HepG2 (cell line): ENCODE data around the gene RAPGEFL1. TPM values are rescaled to one million over a fixed set of nuclear protein-coding genes. Genes with fewer than 3 reads are reported as not detected.

Experiments
- ARNT ChIP-seq: fragments of 450-650 bp; IDR thresholded peaks from 2 replicates; pipeline ENCODE4 v1.6.1; 2017
- CAMTA2 ChIP-seq: sonication (generic); formaldehyde crosslinking; IDR thresholded peaks from 2 replicates; pipeline ENCODE4 v1.4.0; 2020; ENCODE audit warnings: mild to moderate bottlenecking, missing genetic modification reagents, borderline replicate concordance
- CCAR2 ChIP-seq: fragments of 200-400 bp; formaldehyde crosslinking; optimal IDR thresholded peaks from 2 replicates; pipeline ENCODE3; 2018; ENCODE audit warnings: low read depth, mild to moderate bottlenecking, low read length, moderate library complexity
- ETV6 ChIP-seq: sonication (generic); formaldehyde crosslinking; conservative IDR thresholded peaks from 2 replicates; pipeline ENCODE4 v1.4.0; 2020; ENCODE audit warnings: missing genetic modification reagents
- HOXA5 ChIP-seq: sonication (generic); formaldehyde crosslinking; IDR thresholded peaks from 2 replicates; pipeline ENCODE4 v1.4.0; 2020; ENCODE audit warnings: missing genetic modification reagents
- PCBP1 ChIP-seq: fragments of 200-400 bp; formaldehyde crosslinking; IDR thresholded peaks from 2 replicates; pipeline ENCODE4 v1.6.1; 2017; ENCODE audit warnings: mild to moderate bottlenecking, low read depth, low read length, borderline replicate concordance
- TBP ChIP-seq: sonication (generic); formaldehyde crosslinking; IDR thresholded peaks from 2 replicates; pipeline ENCODE4 v1.5.0; 2020; ENCODE audit warnings: missing genetic modification reagents
- ZNF660 ChIP-seq: sonication (generic); formaldehyde crosslinking; IDR thresholded peaks from 2 replicates; pipeline ENCODE4 v1.5.1; 2020; ENCODE audit warnings: mild to moderate bottlenecking, low read depth, missing genetic modification reagents, borderline replicate concordance
- ZNF766 ChIP-seq: sonication (generic); formaldehyde crosslinking; IDR thresholded peaks from 2 replicates; pipeline ENCODE4 v1.5.0; 2020; ENCODE audit warnings: missing genetic modification reagents, borderline replicate concordance
- polyA plus RNA-seq, 8 experiments: library from polyadenylated mRNA; depleted of rRNA in 3 of 8; stranded (reverse) in 7 of 8; unstranded in 1 of 8; fragments of >200 nt; fragmentation: Illumina TruSeq in 4 of 8; extraction: Trizol in 4 of 8; gene quantifications; 2 replicates each; pipeline versions ENCODE4 v1.2.1 to v1.2.3, GENCODE V29; 2011 to 2016; ENCODE audit warnings: low read depth in 4 of 8, missing spikeins in 1 of 8, mixed read lengths in 1 of 8; ENCODE audit not compliant: insufficient read depth in 1 of 8
- total RNA-seq, 5 experiments: library from RNA; depleted of rRNA; stranded (reverse); fragments of >200 nt; fragmentation: Illumina TruSeq; extraction: Trizol; gene quantifications; 2 replicates each; pipeline ENCODE4 v1.2.3, GENCODE V29; 2016; ENCODE audit warnings: low read depth in 1 of 5
- TF ChIP-seq, protein P1 (sequence below): sonication (generic); formaldehyde crosslinking; IDR thresholded peaks from 2 replicates; pipeline ENCODE4 v1.5.1; 2020; ENCODE audit warnings: mild to moderate bottlenecking, missing genetic modification reagents, moderate library complexity
- TF ChIP-seq, protein P2 (sequence below): sonication (generic); formaldehyde crosslinking; IDR thresholded peaks from 2 replicates; pipeline ENCODE4 v1.5.0; 2020; ENCODE audit warnings: mild to moderate bottlenecking, missing genetic modification reagents, borderline replicate concordance
- TF ChIP-seq, protein P3 (sequence below): sonication (generic); formaldehyde crosslinking; IDR thresholded peaks from 2 replicates; pipeline ENCODE4 v1.5.0; 2020; ENCODE audit warnings: mild to moderate bottlenecking, missing genetic modification reagents, borderline replicate concordance

RAPGEFL1 gene
- total and polyA plus RNA-seq, 2 of the 13 experiments (the other 11 are each of a cell fraction or from before 2014, with no cell fraction given), result 4.5 to 7.8 TPM

DNA sequence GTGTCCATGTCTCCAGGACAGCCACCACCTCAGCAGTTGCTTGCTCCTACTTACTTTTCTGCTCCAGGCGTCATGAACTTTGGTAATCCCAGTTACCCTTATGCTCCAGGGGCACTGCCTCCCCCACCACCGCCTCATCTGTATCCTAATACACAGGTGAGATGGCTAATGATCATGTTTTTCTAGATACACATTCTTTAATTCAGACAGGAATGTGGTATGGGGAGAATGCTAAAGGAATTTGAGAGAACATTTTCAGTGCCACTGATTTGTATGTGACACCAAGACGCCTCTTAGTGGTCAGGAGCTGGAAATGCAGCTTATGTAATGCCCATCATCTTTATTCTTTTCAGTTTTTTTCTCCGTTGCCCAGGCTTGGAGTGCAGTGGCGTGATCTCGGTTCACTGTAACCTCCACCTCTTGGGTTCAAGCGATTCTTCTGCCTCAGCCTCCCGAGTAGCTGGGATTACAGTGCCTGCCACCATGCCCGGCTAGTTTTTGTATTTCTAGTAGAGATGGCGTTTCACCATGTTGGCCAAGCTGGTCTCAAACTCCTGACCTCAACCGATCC, 8.9 kb upstream of the RAPGEFL1 start (continued):
- TF ChIP-seq, protein P1, sequence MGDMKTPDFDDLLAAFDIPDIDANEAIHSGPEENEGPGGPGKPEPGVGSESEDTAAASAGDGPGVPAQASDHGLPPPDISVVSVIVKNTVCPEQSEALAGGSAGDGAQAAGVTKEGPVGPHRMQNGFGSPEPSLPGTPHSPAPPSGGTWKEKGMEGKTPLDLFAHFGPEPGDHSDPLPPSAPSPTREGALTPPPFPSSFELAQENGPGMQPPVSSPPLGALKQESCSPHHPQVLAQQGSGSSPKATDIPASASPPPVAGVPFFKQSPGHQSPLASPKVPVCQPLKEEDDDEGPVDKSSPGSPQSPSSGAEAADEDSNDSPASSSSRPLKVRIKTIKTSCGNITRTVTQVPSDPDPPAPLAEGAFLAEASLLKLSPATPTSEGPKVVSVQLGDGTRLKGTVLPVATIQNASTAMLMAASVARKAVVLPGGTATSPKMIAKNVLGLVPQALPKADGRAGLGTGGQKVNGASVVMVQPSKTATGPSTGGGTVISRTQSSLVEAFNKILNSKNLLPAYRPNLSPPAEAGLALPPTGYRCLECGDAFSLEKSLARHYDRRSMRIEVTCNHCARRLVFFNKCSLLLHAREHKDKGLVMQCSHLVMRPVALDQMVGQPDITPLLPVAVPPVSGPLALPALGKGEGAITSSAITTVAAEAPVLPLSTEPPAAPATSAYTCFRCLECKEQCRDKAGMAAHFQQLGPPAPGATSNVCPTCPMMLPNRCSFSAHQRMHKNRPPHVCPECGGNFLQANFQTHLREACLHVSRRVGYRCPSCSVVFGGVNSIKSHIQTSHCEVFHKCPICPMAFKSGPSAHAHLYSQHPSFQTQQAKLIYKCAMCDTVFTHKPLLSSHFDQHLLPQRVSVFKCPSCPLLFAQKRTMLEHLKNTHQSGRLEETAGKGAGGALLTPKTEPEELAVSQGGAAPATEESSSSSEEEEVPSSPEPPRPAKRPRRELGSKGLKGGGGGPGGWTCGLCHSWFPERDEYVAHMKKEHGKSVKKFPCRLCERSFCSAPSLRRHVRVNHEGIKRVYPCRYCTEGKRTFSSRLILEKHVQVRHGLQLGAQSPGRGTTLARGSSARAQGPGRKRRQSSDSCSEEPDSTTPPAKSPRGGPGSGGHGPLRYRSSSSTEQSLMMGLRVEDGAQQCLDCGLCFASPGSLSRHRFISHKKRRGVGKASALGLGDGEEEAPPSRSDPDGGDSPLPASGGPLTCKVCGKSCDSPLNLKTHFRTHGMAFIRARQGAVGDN (CRISPR knock-in tag), result peak; percentile 44
- TF ChIP-seq ARNT (no peak), CCAR2 (no peak), PCBP1 (no peak), ZNF660 (no peak), CAMTA2 (CRISPR knock-in tag) (no peak), ETV6 (CRISPR knock-in tag) (no peak), ZNF766 (CRISPR knock-in tag) (no peak), TBP (CRISPR knock-in tag) (no peak), HOXA5 (CRISPR knock-in tag) (no peak)
- TF ChIP-seq, protein P2, sequence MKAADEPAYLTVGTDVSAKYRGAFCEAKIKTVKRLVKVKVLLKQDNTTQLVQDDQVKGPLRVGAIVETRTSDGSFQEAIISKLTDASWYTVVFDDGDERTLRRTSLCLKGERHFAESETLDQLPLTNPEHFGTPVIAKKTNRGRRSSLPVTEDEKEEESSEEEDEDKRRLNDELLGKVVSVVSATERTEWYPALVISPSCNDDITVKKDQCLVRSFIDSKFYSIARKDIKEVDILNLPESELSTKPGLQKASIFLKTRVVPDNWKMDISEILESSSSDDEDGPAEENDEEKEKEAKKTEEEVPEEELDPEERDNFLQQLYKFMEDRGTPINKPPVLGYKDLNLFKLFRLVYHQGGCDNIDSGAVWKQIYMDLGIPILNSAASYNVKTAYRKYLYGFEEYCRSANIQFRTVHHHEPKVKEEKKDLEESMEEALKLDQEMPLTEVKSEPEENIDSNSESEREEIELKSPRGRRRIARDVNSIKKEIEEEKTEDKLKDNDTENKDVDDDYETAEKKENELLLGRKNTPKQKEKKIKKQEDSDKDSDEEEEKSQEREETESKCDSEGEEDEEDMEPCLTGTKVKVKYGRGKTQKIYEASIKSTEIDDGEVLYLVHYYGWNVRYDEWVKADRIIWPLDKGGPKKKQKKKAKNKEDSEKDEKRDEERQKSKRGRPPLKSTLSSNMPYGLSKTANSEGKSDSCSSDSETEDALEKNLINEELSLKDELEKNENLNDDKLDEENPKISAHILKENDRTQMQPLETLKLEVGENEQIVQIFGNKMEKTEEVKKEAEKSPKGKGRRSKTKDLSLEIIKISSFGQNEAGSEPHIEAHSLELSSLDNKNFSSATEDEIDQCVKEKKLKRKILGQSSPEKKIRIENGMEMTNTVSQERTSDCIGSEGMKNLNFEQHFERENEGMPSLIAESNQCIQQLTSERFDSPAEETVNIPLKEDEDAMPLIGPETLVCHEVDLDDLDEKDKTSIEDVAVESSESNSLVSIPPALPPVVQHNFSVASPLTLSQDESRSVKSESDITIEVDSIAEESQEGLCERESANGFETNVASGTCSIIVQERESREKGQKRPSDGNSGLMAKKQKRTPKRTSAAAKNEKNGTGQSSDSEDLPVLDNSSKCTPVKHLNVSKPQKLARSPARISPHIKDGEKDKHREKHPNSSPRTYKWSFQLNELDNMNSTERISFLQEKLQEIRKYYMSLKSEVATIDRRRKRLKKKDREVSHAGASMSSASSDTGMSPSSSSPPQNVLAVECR (CRISPR knock-in tag), result peak; percentile 29; the same call in 1 of the 2 replicates
- TF ChIP-seq, protein P3, sequence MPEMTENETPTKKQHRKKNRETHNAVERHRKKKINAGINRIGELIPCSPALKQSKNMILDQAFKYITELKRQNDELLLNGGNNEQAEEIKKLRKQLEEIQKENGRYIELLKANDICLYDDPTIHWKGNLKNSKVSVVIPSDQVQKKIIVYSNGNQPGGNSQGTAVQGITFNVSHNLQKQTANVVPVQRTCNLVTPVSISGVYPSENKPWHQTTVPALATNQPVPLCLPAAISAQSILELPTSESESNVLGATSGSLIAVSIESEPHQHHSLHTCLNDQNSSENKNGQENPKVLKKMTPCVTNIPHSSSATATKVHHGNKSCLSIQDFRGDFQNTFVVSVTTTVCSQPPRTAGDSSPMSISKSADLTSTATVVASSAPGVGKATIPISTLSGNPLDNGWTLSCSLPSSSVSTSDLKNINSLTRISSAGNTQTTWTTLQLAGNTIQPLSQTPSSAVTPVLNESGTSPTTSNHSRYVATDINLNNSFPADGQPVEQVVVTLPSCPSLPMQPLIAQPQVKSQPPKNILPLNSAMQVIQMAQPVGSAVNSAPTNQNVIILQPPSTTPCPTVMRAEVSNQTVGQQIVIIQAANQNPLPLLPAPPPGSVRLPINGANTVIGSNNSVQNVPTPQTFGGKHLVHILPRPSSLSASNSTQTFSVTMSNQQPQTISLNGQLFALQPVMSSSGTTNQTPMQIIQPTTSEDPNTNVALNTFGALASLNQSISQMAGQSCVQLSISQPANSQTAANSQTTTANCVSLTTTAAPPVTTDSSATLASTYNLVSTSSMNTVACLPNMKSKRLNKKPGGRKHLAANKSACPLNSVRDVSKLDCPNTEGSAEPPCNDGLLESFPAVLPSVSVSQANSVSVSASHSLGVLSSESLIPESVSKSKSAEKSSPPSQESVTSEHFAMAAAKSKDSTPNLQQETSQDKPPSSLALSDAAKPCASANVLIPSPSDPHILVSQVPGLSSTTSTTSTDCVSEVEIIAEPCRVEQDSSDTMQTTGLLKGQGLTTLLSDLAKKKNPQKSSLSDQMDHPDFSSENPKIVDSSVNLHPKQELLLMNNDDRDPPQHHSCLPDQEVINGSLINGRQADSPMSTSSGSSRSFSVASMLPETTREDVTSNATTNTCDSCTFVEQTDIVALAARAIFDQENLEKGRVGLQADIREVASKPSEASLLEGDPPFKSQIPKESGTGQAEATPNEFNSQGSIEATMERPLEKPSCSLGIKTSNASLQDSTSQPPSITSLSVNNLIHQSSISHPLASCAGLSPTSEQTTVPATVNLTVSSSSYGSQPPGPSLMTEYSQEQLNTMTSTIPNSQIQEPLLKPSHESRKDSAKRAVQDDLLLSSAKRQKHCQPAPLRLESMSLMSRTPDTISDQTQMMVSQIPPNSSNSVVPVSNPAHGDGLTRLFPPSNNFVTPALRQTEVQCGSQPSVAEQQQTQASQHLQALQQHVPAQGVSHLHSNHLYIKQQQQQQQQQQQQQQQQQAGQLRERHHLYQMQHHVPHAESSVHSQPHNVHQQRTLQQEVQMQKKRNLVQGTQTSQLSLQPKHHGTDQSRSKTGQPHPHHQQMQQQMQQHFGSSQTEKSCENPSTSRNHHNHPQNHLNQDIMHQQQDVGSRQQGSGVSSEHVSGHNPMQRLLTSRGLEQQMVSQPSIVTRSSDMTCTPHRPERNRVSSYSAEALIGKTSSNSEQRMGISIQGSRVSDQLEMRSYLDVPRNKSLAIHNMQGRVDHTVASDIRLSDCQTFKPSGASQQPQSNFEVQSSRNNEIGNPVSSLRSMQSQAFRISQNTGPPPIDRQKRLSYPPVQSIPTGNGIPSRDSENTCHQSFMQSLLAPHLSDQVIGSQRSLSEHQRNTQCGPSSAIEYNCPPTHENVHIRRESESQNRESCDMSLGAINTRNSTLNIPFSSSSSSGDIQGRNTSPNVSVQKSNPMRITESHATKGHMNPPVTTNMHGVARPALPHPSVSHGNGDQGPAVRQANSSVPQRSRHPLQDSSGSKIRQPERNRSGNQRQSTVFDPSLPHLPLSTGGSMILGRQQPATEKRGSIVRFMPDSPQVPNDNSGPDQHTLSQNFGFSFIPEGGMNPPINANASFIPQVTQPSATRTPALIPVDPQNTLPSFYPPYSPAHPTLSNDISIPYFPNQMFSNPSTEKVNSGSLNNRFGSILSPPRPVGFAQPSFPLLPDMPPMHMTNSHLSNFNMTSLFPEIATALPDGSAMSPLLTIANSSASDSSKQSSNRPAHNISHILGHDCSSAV (CRISPR knock-in tag), result no peak
